DOHH2 (cell line): ENCODE measurements around the gene ZNF444.
"Not testable (repeated sequence)": the region's sequence is repeated elsewhere in the genome, so short reads cannot be mapped to it uniquely, and the experiment has no call there.

Experiments used
- H3F3A ChIP-seq: fragments of 200-600 bp; sonication (generic), shearing (Covaris generic); 2 replicates; pipeline ENCODE4 v1.6.0; 2016; ENCODE audit warnings: antibody characterized with exemption, mild to moderate bottlenecking; ENCODE audit not compliant: control insufficient read depth, insufficient read depth
- H3K27ac ChIP-seq: fragments of 200-600 bp; sonication (generic); 2 replicates; pipeline ENCODE4 v1.5.1; 2014; ENCODE audit warnings: low read depth, mild to moderate bottlenecking, low read length, moderate library complexity
- H3K27me3 ChIP-seq: fragments of 200-600 bp; sonication (generic); 2 replicates; pipeline ENCODE4 v1.6.1; 2014; ENCODE audit warnings: mild to moderate bottlenecking, low read length, mixed read lengths; ENCODE audit not compliant: control insufficient read depth
- H3K36me3 ChIP-seq: fragments of 200-600 bp; sonication (generic); 2 replicates; pipeline ENCODE4 v1.6.1; 2014; ENCODE audit warnings: mild to moderate bottlenecking, low read length, moderate library complexity, mixed read lengths; ENCODE audit not compliant: control insufficient read depth
- H3K4me1 ChIP-seq: fragments of 200-600 bp; sonication (generic); 2 replicates; pipeline ENCODE4 v1.6.1; 2014; ENCODE audit warnings: mild to moderate bottlenecking, low read length, mixed read lengths; ENCODE audit not compliant: control insufficient read depth
- H3K4me2 ChIP-seq: fragments of 200-600 bp; sonication (generic); 2 replicates; pipeline ENCODE4 v1.6.0; 2014; ENCODE audit warnings: mild to moderate bottlenecking, low read length, moderate library complexity
- H3K4me3 ChIP-seq: fragments of 200-600 bp; sonication (generic); 2 replicates; pipeline ENCODE4 v1.5.1; 2014; ENCODE audit warnings: mild to moderate bottlenecking, low read length, mixed read lengths
- H3K79me2 ChIP-seq: fragments of 200-600 bp; sonication (generic); 2 replicates; pipeline ENCODE4 v1.6.1; 2014; ENCODE audit warnings: mild to moderate bottlenecking, low read length, mixed read lengths; ENCODE audit not compliant: control insufficient read depth
- H3K9me2 ChIP-seq: fragments of 200-600 bp; sonication (generic); replicated peaks from 2 replicates; pipeline ENCODE4 v1.6.1; 2014; ENCODE audit warnings: mild to moderate bottlenecking, low read length, mixed read lengths; ENCODE audit not compliant: control insufficient read depth
- H3K9me3 ChIP-seq: fragments of 200-600 bp; sonication (generic); 2 replicates; pipeline ENCODE4 v1.6.1; 2014; ENCODE audit warnings: antibody characterized with exemption, low read length, mixed read lengths; ENCODE audit not compliant: control insufficient read depth, insufficient read depth
- H4K20me1 ChIP-seq: fragments of 200-600 bp; sonication (generic); 2 replicates; pipeline ENCODE4 v1.6.0; 2014; ENCODE audit warnings: low read depth, mild to moderate bottlenecking, antibody characterized with exemption, low read length, moderate library complexity; ENCODE audit not compliant: control insufficient read depth, insufficient read depth
- EZH2phosphoT487 ChIP-seq: fragments of 200-600 bp; sonication (generic); IDR thresholded peaks from 2 replicates; pipeline ENCODE4 v1.6.1; 2017; ENCODE audit warnings: borderline replicate concordance, mild to moderate bottlenecking, antibody characterized with exemption, low read length, moderate library complexity, mixed read lengths
- TF ChIP-seq, protein P1 (sequence below): fragments of 200-600 bp; sonication (generic); IDR thresholded peaks from one replicate; pipeline ENCODE4 v1.5.1; 2014; ENCODE audit warnings: antibody characterized with exemption, mild to moderate bottlenecking, low read depth, low read length; ENCODE audit not compliant: poor library complexity, severe bottlenecking

ZNF444 gene

DNA sequence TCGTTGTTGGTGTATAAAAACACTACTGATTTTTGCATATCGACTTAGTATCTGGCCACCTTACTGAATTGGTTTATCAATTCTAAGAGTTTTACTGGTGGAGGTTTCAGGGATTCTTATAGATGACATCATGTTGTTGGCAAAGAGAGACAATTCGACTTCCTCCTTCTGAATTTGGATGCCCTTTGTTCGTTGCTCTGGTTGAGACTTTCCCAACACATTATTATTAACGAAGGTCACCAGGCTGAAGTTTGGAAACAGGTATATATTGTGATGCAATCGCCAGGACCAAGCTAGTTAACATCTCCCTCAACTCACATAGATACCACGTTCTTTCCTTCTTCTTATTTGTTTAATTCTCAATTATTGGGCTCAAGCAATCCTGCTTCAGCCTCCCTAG lies 58.6 kb downstream of the ZNF444 start:
- Histone ChIP-seq H3K9me2 (no peaks in the 10 kb centered on the region), H3K4me1 (no peaks in the 10 kb centered on the region), H3K4me3 (no peak overlapping the region), H3K79me2 (no peaks in the 10 kb centered on the region), H3K27ac (no peak overlapping the region), H3K9me3 (no peaks in the 10 kb centered on the region), H4K20me1 (no peaks in the 10 kb centered on the region), H3K27me3 (no peaks in the 10 kb centered on the region), H3K36me3 (no peaks in the 10 kb centered on the region), H3K4me2 (no peak overlapping the region), H3F3A (no peaks in the 10 kb centered on the region)
- TF ChIP-seq, protein P1, sequence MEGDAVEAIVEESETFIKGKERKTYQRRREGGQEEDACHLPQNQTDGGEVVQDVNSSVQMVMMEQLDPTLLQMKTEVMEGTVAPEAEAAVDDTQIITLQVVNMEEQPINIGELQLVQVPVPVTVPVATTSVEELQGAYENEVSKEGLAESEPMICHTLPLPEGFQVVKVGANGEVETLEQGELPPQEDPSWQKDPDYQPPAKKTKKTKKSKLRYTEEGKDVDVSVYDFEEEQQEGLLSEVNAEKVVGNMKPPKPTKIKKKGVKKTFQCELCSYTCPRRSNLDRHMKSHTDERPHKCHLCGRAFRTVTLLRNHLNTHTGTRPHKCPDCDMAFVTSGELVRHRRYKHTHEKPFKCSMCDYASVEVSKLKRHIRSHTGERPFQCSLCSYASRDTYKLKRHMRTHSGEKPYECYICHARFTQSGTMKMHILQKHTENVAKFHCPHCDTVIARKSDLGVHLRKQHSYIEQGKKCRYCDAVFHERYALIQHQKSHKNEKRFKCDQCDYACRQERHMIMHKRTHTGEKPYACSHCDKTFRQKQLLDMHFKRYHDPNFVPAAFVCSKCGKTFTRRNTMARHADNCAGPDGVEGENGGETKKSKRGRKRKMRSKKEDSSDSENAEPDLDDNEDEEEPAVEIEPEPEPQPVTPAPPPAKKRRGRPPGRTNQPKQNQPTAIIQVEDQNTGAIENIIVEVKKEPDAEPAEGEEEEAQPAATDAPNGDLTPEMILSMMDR: no peak
- no peak for TF ChIP-seq EZH2phosphoT487

DNA sequence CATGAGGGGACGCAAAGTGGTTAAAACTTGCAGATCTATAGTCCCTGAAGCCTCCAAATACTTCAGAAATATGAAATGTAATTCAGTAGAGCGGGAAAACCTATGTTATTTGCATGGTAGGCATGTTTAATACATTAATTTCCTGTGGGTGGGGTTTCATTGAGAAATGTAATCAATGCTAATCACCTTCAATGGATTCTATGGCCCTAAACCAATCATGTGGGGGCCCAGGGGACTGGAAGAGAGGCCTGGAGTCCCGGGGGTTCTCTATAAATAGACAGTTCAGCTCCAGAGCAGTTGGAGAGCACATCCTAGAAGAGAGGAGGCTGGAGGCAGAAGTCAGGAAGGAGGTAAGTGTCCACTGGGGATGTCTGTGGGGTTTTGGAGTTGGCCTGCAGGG lies 60.9 kb downstream of the ZNF444 start, which contains the start of gene ZSCAN5C:
ZSCAN5C (plus strand) TSS at position 301 of the 400 bp plus-strand sequence. CDS start 3,641 bp downstream, outside the sequence.
- no peak within 1 kb of the TSS for H3K4me3 ChIP-seq
- no peaks in the 10 kb centered on the region for H3F3A ChIP-seq
- H3K27ac ChIP-seq: no peak within 1 kb of the TSS
- H3K9me2 ChIP-seq: no peaks in the 10 kb centered on the region
- H3K9me3 ChIP-seq: no peaks in the 10 kb centered on the region
- no peaks in the 10 kb centered on the region for H3K36me3 ChIP-seq
- H3K4me1 ChIP-seq: no peaks in the 10 kb centered on the region
- H3K79me2 ChIP-seq: no peaks in the 10 kb centered on the region
- TF ChIP-seq, protein P1: no peak
- TF ChIP-seq EZH2phosphoT487: no peak
- H4K20me1 ChIP-seq: no peaks in the 10 kb centered on the region
- H3K27me3 ChIP-seq: no peaks in the 10 kb centered on the region
- no peak within 1 kb of the TSS for H3K4me2 ChIP-seq

DNA sequence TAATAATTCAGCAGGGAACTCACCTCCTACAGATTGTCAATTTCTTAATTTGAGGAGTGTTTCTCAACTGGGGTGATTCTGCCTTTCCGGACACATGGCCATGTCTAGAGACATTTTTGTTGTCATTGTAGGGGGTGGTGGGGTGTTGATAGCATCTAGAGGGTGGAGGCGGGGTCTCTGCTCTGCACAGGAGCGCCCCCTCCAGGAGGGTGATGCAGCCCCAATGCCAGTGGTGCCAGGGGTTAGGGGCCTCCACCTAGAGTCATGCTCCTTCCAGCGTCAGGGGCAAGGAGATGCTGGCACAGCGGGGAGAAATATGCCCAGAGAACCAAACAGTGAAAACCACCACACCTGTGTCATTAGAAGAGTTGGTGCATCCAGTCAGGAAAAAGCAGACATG lies 66.5 kb downstream of the ZNF444 start:
- H3K27ac ChIP-seq, H3K4me1 ChIP-seq, H3K9me3 ChIP-seq, H3F3A ChIP-seq, H3K27me3 ChIP-seq, H3K36me3 ChIP-seq, H4K20me1 ChIP-seq, H3K9me2 ChIP-seq, H3K4me2 ChIP-seq, H3K4me3 ChIP-seq, H3K79me2 ChIP-seq: not testable (repeated sequence)
- TF ChIP-seq, protein P1: peak; percentile 14

DNA sequence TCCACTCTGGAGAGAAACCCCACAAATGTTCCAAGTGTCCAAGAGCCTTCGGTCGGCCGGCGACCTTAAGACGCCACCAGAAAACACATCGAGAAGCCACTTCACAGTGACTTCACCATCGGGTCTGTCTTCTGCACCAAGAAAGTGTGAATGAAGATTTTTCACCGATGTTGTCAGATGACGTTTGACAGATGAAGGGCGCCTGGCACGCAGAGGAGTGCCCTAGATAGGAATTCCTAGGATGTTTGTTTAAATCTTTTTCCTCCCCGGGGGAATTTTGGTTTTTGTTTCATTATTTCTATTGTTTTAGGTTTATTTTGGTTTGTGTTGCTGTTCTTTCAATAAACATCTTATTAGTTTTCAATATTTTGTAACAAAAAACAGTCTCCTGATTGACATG lies 68.0 kb downstream of the ZNF444 start:
- TF ChIP-seq, protein P1: no peak
- TF ChIP-seq EZH2phosphoT487: no peak
- H4K20me1 ChIP-seq: no peaks in the 10 kb centered on the region
- no peaks in the 10 kb centered on the region for H3K9me2 ChIP-seq
- no peaks in the 10 kb centered on the region for H3K27me3 ChIP-seq
- no peaks in the 10 kb centered on the region for H3K9me3 ChIP-seq
- no peaks in the 10 kb centered on the region for H3K4me1 ChIP-seq
- H3K27ac ChIP-seq: no peak overlapping the region
- H3K79me2 ChIP-seq: no peaks in the 10 kb centered on the region
- no peaks in the 10 kb centered on the region for H3K36me3 ChIP-seq
- H3K4me2 ChIP-seq: no peak overlapping the region
- H3K4me3 ChIP-seq: no peak overlapping the region
- H3F3A ChIP-seq: no peaks in the 10 kb centered on the region

DNA sequence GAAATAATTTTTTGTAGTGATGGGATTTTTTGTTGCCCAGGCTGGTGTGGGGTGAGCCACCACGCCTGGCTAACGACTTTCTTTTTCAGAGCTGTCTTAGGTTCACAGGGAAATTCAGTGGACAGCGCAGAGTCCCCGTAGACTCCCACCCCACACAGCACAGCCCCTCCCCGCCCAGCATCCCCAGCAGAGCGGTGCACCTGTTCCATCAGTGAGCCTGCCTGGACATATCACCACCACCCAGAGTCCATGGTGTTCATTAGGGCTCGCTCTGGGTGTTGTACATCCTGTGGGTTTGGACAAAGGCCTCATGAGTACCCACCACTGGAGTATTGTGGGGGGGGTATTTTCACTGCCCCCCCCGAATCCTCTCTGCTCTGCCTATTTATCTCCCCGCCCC lies 68.9 kb downstream of the ZNF444 start:
- not testable (repeated sequence) for H3K27ac ChIP-seq, H3K9me3 ChIP-seq, H4K20me1 ChIP-seq, H3F3A ChIP-seq, H3K4me2 ChIP-seq, H3K79me2 ChIP-seq, H3K27me3 ChIP-seq, H3K36me3 ChIP-seq, H3K4me1 ChIP-seq, H3K9me2 ChIP-seq, H3K4me3 ChIP-seq
